ENCODE measurements around the gene MICAL3. TPM values are rescaled to one million over a fixed set of nuclear protein-coding genes. Genes with fewer than 3 reads are reported as not detected.

MICAL3 gene
- total RNA-seq, 4 donors from 2014 or later, result 84.2 to 290 (median 151) TPM

DNA sequence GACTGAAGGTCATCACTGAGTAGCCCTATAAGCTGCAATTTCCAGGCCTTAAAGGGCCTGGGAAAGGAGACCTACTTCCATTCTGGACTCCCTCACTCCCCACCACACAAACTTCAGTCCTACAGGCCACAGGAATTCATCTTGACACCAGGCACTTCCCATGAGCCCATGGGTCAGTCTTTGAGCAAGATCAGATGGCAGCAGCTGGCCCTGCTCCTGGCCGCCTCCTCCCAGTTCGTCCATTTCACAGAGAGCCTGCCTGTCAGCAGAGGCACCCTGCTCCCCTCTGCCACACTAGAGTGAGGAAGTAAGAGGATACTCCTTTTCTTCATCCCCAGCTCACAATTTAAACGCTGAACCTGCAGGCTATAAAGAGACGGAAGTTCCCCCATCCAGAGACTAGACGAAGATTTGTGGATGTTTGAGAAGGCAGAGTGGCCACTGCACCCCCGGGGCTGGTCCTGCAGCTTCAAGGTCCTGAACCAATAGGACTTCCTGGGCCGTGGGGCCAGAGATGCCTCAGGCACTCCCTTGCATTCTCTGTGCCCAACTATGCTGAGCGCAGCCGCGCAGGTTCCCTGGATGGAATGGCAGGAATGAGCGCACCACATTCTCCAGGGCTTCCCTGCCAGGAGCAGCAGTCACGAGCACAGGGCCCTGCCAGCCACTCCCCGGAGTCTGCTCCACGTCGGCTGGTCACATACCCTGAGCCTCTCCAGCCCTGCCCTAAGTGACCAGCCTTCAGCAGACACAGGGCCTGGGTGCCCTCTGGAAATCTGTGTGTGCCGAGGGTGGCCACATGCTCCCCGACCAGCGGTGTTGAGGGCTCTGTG lies 216.6 kb downstream of the MICAL3 start:
- no peak overlapping the region for H3K27ac ChIP-seq
- in situ Hi-C loops (cut with MboI; ENCODE audit: low pct_ligation_motif_present in 1 of 4, low pct_unique_long_range_greater_than_20kb in 1 of 4, low sequenced_read_pairs in 3 of 4) (no loop called here), intact Hi-C loops (cut with DNase I; ENCODE audit: low total_unique reads) (no loop called here)
- peaks cover 0 to 25% (median 3%) of the 10 kb centered on the region in 4 donors for H3K36me3 ChIP-seq
- no peaks in the 10 kb centered on the region for H3K27me3 ChIP-seq
- peaks cover 0 to 12% (median 8%) of the 10 kb centered on the region in 4 donors for H3K4me1 ChIP-seq
- no peak for DNase-seq
- TF ChIP-seq, protein P1, sequence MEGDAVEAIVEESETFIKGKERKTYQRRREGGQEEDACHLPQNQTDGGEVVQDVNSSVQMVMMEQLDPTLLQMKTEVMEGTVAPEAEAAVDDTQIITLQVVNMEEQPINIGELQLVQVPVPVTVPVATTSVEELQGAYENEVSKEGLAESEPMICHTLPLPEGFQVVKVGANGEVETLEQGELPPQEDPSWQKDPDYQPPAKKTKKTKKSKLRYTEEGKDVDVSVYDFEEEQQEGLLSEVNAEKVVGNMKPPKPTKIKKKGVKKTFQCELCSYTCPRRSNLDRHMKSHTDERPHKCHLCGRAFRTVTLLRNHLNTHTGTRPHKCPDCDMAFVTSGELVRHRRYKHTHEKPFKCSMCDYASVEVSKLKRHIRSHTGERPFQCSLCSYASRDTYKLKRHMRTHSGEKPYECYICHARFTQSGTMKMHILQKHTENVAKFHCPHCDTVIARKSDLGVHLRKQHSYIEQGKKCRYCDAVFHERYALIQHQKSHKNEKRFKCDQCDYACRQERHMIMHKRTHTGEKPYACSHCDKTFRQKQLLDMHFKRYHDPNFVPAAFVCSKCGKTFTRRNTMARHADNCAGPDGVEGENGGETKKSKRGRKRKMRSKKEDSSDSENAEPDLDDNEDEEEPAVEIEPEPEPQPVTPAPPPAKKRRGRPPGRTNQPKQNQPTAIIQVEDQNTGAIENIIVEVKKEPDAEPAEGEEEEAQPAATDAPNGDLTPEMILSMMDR (IDR thresholded peaks at IDR 0.05), result no peak
- TF ChIP-seq EP300 (IDR thresholded peaks at IDR 0.05; ENCODE audit: low read depth), result no peak
- no peak for TF ChIP-seq POLR2AphosphoS5 (IDR thresholded peaks at IDR 0.05)
- TF ChIP-seq POLR2A (IDR thresholded peaks at IDR 0.05), result no peak
- H3K9me3 ChIP-seq, result no peaks in the 10 kb centered on the region
- no peak overlapping the region for H3K4me3 ChIP-seq
- 86% methylated on average over 13 of the region's 18 CpGs; no CpG with 5 or more reads in 1 of the 2 donors for WGBS, 2 donors (ENCODE audit: low coverage in 1 of 2)

DNA sequence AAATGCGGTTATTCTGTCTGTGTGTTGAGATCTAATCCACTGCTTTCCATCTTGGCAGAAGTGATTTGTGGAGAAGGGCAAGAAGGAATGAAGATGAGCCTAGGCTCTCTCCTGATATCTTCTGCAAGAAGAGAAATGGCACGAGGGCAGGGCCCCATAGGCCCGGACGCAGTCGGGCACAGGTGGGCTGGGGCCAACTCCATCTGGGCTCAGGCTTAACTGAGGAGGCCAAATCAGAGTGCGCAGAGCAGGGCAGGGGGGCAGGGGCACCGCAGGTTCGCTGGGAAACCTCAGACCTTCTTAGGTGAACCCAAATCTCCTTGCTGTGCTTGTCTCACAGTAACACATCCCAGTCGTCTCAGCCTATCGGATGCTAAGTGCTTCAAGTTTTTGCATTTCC lies 217.3 kb downstream of the MICAL3 start:
- WGBS, 2 donors (ENCODE audit: low coverage in 1 of 2), result 95% methylated on average over 10 of the region's 10 CpGs; no CpG with 5 or more reads in 1 of the 2 donors
- DNase-seq, result no peak
- Histone ChIP-seq H3K4me1 (peaks cover 0 to 12% (median 8%) of the 10 kb centered on the region in 4 donors), H3K27ac (no peak overlapping the region), H3K4me3 (no peak overlapping the region), H3K27me3 (no peaks in the 10 kb centered on the region), H3K9me3 (no peaks in the 10 kb centered on the region), H3K36me3 (peaks cover 0 to 22% (median 3%) of the 10 kb centered on the region in 4 donors)
- in situ Hi-C loops (cut with MboI; ENCODE audit: low pct_ligation_motif_present in 1 of 4, low pct_unique_long_range_greater_than_20kb in 1 of 4, low sequenced_read_pairs in 3 of 4), result no loop called here
- TF ChIP-seq, protein P1 (IDR thresholded peaks at IDR 0.05), result no peak
- no peak for TF ChIP-seq POLR2AphosphoS5 (IDR thresholded peaks at IDR 0.05)
- TF ChIP-seq POLR2A (IDR thresholded peaks at IDR 0.05), result no peak
- no peak for TF ChIP-seq EP300 (IDR thresholded peaks at IDR 0.05; ENCODE audit: low read depth)
- intact Hi-C loops (cut with DNase I; ENCODE audit: low total_unique reads), result no loop called here

GRCh38 chr22:17806437-17806836 lies 217.9 kb downstream of the MICAL3 start:
- 0 to 65% methylated on average over 1 to 2 of the region's 2 CpGs for WGBS, 2 donors (ENCODE audit: low coverage in 1 of 2)
- Histone ChIP-seq H3K9me3 (no peaks in the 10 kb centered on the region), H3K27ac (no peak overlapping the region), H3K36me3 (peaks cover 0 to 22% (median 3%) of the 10 kb centered on the region in 4 donors), H3K27me3 (no peaks in the 10 kb centered on the region), H3K4me3 (no peak overlapping the region), H3K4me1 (peaks cover 0 to 9% (median 5%) of the 10 kb centered on the region in 4 donors)
- DNase-seq, result no peak
- in situ Hi-C loops (cut with MboI; ENCODE audit: low pct_ligation_motif_present in 1 of 4, low pct_unique_long_range_greater_than_20kb in 1 of 4, low sequenced_read_pairs in 3 of 4) (no loop called here), intact Hi-C loops (cut with DNase I; ENCODE audit: low total_unique reads) (no loop called here)
- TF ChIP-seq EP300 (IDR thresholded peaks at IDR 0.05; ENCODE audit: low read depth) (no peak), POLR2A (IDR thresholded peaks at IDR 0.05) (no peak), POLR2AphosphoS5 (IDR thresholded peaks at IDR 0.05) (no peak)
- TF ChIP-seq, protein P1 (IDR thresholded peaks at IDR 0.05), result no peak

DNA sequence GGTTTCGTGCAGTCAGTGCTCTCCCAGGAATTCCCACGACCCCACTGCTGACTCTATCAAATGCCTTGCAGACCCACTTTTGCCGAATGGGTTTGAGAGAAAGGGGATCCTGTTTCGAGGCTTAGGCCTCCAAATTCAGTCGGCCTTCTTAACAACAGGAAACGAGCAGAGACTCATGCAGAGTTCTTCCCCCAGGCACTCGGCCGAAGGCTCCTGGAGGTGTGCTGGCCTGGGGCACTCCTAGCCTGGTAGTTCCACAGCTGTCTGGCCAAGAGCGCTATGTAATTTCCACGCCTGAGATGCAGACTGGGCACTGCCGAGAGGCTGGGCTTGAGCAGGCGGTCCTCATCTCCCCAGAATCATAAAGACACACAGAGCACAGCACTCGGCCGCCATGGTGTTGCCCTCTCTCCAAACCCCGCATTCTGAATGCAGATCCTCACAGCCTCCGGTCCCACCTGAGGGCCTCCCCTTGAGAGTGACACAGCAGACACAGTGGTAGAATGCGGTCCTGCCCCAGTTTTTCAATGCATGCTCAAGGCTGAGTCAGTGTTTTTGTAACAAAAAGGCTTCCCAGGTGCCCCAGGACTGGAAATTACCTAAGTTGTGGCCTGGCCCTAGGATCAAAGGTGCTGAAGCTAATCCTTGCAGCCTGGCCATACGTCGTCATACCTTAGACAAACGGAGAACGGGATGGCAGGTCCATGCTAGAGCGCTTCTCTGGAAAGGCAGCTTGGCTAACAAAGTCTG lies 219.9 kb downstream of the MICAL3 start:
- Histone ChIP-seq H3K4me3 (no peak overlapping the region), H3K4me1 (peaks cover 0 to 5% (median 0%) of the 10 kb centered on the region in 4 donors), H3K27me3 (no peaks in the 10 kb centered on the region), H3K9me3 (no peaks in the 10 kb centered on the region), H3K27ac (no peak overlapping the region), H3K36me3 (peaks cover 0 to 22% (median 3%) of the 10 kb centered on the region in 4 donors)
- WGBS, 2 donors (ENCODE audit: low coverage in 1 of 2), result 92% methylated on average over 22 of the region's 22 CpGs; no CpG with 5 or more reads in 1 of the 2 donors
- DNase-seq, result no peak
- in situ Hi-C loops (cut with MboI; ENCODE audit: low pct_ligation_motif_present in 1 of 4, low pct_unique_long_range_greater_than_20kb in 1 of 4, low sequenced_read_pairs in 3 of 4), result no loop called here
- intact Hi-C loops (cut with DNase I; ENCODE audit: low total_unique reads), result no loop called here
- TF ChIP-seq POLR2AphosphoS5 (IDR thresholded peaks at IDR 0.05), result no peak
- no peak for TF ChIP-seq POLR2A (IDR thresholded peaks at IDR 0.05)
- TF ChIP-seq, protein P1 (IDR thresholded peaks at IDR 0.05), result no peak
- no peak for TF ChIP-seq EP300 (IDR thresholded peaks at IDR 0.05; ENCODE audit: low read depth)
